Gastrocnemius medialis (tissue), 4 donors: ENCODE data around the gene TSPAN7.

ENCODE experiments used
- POLR2A ChIP-seq, 2 donors: fragments of 450-650 bp; IDR thresholded peaks; one replicate each; pipeline ENCODE4 v1.6.1; 2017; ENCODE audit warnings: antibody characterized with exemption in 2 of 2, mild to moderate bottlenecking in 2 of 2, moderate library complexity in 2 of 2
- TF ChIP-seq, protein P1 (sequence below), 5 experiments: fragments of 450-650 bp in 3 of 5; fragments of 200-600 bp in 2 of 5; sonication (generic) in 2 of 5; IDR thresholded peaks in 4 of 5; conservative IDR thresholded peaks in 1 of 5; 1 replicate in 4 of 5; 2 replicates in 1 of 5; pipeline ENCODE4 v1.5.1; 2016 to 2019; ENCODE audit warnings: antibody characterized with exemption in 5 of 5, mild to moderate bottlenecking in 3 of 5, moderate library complexity in 3 of 5

DNA sequence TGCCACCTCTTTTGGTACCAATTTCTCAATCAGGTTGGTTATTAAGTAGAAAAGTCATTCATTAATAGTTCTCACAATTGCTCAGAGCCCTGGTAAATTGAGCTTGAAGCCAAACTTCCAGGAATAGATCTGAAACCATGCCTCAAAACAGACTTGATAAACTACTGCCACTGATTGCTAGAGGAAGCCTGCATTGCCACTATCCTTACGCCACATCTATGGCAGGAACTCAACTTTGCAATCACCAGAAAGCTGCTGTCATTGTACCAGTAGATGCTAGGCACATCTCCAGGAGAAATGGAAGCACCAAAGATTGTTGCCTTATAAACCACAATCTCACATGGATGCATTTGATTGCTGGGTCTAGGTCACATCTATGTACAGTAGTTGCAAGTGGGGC, 21.6 kb upstream of the TSPAN7 start:
- TF ChIP-seq, protein P1, sequence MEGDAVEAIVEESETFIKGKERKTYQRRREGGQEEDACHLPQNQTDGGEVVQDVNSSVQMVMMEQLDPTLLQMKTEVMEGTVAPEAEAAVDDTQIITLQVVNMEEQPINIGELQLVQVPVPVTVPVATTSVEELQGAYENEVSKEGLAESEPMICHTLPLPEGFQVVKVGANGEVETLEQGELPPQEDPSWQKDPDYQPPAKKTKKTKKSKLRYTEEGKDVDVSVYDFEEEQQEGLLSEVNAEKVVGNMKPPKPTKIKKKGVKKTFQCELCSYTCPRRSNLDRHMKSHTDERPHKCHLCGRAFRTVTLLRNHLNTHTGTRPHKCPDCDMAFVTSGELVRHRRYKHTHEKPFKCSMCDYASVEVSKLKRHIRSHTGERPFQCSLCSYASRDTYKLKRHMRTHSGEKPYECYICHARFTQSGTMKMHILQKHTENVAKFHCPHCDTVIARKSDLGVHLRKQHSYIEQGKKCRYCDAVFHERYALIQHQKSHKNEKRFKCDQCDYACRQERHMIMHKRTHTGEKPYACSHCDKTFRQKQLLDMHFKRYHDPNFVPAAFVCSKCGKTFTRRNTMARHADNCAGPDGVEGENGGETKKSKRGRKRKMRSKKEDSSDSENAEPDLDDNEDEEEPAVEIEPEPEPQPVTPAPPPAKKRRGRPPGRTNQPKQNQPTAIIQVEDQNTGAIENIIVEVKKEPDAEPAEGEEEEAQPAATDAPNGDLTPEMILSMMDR (IDR thresholded peaks at IDR 0.05 in 4 of 5, conservative IDR thresholded peaks at IDR 0.05 in 1 of 5): no peak
- TF ChIP-seq POLR2A (IDR thresholded peaks at IDR 0.05): no peak
